ENCODE results near the gene ARTN. TPM values are rescaled to one million over a fixed set of nuclear protein-coding genes. Genes with fewer than 3 reads are reported as not detected.

ARTN gene
- total and polyA plus RNA-seq, 9 of the 15 experiments (the other 6 are each of a cell fraction or from before 2014, with no cell fraction given), result 0.06 to 0.38 TPM; not detected in 7

DNA sequence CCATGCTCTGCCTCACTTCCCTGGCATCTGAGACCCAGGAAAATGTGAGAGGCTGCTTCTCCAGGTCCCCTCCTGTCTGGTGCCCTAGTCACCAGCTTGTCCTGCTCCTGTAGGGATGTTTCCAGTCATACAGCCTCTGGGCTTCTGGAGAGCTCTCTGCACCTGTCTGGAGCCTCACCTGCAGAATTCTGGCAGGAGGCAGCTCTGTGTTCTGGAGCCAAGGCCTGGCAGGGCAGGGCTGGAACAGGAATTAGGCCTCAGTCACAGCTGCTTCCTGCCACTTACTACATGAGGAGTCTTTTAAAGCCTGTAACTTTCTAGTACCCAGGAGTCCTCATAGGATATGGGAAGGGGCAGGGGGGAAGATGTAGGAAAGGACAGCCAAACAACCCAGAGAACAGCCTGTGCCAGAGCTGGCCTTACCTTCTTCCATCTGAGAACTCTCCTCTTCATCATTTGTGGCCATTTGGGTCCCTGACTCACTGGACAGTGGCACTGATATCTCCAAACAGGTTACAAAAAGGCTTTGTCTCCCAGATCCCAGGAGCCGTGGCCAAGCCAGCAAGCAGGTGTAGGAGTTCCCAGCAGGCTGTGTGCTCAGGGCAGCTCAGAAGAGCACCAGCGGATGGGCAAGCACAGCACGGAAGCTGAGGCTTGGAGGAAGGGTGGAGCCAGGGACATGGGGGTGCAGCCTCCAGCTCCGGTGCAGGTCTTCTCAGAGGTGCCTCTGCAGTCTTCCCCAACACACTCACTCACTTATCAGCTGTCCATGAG, 31.4 kb upstream of the ARTN start (continued):
- TF ChIP-seq ZFP36 (IDR thresholded peaks at IDR 0.05; ENCODE audit: low read depth, low read length, partially characterized antibody) (no peak), MCM7 (IDR thresholded peaks at IDR 0.05) (no peak), ZBTB7A (IDR thresholded peaks at IDR 0.05; ENCODE audit: borderline replicate concordance, control insufficient read depth, low read depth, low read length) (no peak), SREBF1 (IDR thresholded peaks at IDR 0.05; ENCODE audit: borderline replicate concordance, low read depth, low read length) (no peak), ELK1 (CRISPR knock-in tag; IDR thresholded peaks at IDR 0.05) (no peak), ZKSCAN8 (CRISPR knock-in tag; IDR thresholded peaks at IDR 0.05) (no peak)

GRCh38 chr1:43904660-43905551, 28.7 kb upstream of the ARTN start:
- CTCF ChIA-PET (ENCODE audit: low intra/inter-chr PET ratio), result no interaction called here
- Histone ChIP-seq H3K79me2 (ENCODE audit: control insufficient read depth, insufficient read depth, low read length) (no peaks in the 10 kb centered on the region), H3K4me2 (ENCODE audit: insufficient read depth, low read length) (no peak overlapping the region), H3K27ac (ENCODE audit: extremely low read depth, low read depth, low read length) (no peak overlapping the region), H3K9me1 (ENCODE audit: control insufficient read depth, insufficient read depth, low read length) (no peaks in the 10 kb centered on the region), H4K20me1 (replicated peaks; ENCODE audit: control insufficient read depth, insufficient read depth, low read length) (no peaks in the 10 kb centered on the region), H3K4me1 (replicated peaks in 1 of 2; ENCODE audit: control insufficient read depth in 2 of 2, insufficient read depth in 2 of 2, low read length in 2 of 2) (peaks cover 0 to 16% of the 10 kb centered on the region in 2 experiments; a peak in 2 of 5 replicates), H3K36me3 (ENCODE audit: control insufficient read depth, insufficient read depth, low read length) (no peaks in the 10 kb centered on the region), H3K4me3 (no peak overlapping the region), H2AFZ (ENCODE audit: low read depth, low read length) (no peak overlapping the region), H3K9me3 (replicated peaks; ENCODE audit: control insufficient read depth, insufficient read depth, low read depth, low read length) (no peaks in the 10 kb centered on the region), H3K27me3 (ENCODE audit: control insufficient read depth in 2 of 2, insufficient read depth in 2 of 2, low read length in 2 of 2) (no peaks in the 10 kb centered on the region), H3K9ac (ENCODE audit: insufficient read depth in 1 of 2, low read depth in 2 of 2, low read length in 2 of 2) (no peak overlapping the region)
- FAIRE-seq (no peak), DNase-seq (ENCODE audit: extremely low read depth in 1 of 4, low spot score in 3 of 4) (no peak), ATAC-seq (no peak)
- 23% methylated on average over 3 of the region's 7 CpGs for WGBS (ENCODE audit: insufficient coverage, low coverage, missing lambda C conversion rate)
- no TSS peak for BruUV-seq (replicated peaks)
- intact Hi-C loops (cut with micrococcal nuclease) (no loop called here), in situ Hi-C loops (cut with MboI) (no loop called here)
- POLR2A ChIA-PET, result interaction anchor here (1.3 kb wide), 1 partner anchor 9 kb away, joined by 4 read pairs; no protein-coding TSS in a partner anchor
- TF ChIP-seq CAMTA2 (CRISPR knock-in tag; conservative IDR thresholded peaks at IDR 0.05) (no peak), NFE2L1 (tag; IDR thresholded peaks at IDR 0.05; ENCODE audit: borderline replicate concordance, low read depth) (no peak), ZNF41 (CRISPR knock-in tag; conservative IDR thresholded peaks at IDR 0.05) (no peak), RBBP5 (IDR thresholded peaks at IDR 0.05; ENCODE audit: borderline replicate concordance, insufficient read depth, low read length, poor library complexity, severe bottlenecking) (no peak), ZNF263 (CRISPR knock-in tag; IDR thresholded peaks at IDR 0.05; ENCODE audit: borderline replicate concordance) (peak; percentile 95), ETV6 (IDR thresholded peaks at IDR 0.05; ENCODE audit: borderline replicate concordance in 1 of 2, low read depth in 2 of 2, low read length in 1 of 2) (0 out of 4 replicates have a peak, but pooled peaks have one; percentile 30 to 36), ETV6 (CRISPR knock-in tag; IDR thresholded peaks at IDR 0.05; ENCODE audit: borderline replicate concordance) (no peak), SRSF9 (IDR thresholded peaks at IDR 0.05; ENCODE audit: borderline replicate concordance, low read depth, low read length) (no peak), KAT7 (CRISPR knock-in tag; IDR thresholded peaks at IDR 0.05; ENCODE audit: borderline replicate concordance) (no peak)
- TF ChIP-seq, protein P1, sequence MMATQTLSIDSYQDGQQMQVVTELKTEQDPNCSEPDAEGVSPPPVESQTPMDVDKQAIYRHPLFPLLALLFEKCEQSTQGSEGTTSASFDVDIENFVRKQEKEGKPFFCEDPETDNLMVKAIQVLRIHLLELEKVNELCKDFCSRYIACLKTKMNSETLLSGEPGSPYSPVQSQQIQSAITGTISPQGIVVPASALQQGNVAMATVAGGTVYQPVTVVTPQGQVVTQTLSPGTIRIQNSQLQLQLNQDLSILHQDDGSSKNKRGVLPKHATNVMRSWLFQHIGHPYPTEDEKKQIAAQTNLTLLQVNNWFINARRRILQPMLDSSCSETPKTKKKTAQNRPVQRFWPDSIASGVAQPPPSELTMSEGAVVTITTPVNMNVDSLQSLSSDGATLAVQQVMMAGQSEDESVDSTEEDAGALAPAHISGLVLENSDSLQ (IDR thresholded peaks at IDR 0.05), result peak; percentile 46; the same call in 1 of the 2 replicates

All from K562 (cell line).